LHCN-M2 (cell line): ENCODE data around the gene PDE3A. TPM values are rescaled to one million over a fixed set of nuclear protein-coding genes. Genes with fewer than 3 reads are reported as not detected.

Experiments
- DNase-seq: peaks from one replicate; pipeline ENCODE4 v3.0.0-alpha.2; 2012; ENCODE audit warnings: low read depth
- total RNA-seq: library from RNA; depleted of rRNA; stranded (reverse); fragments of >200 nt; gene quantifications from 2 replicates; pipeline ENCODE4 v1.2.3, GENCODE V29; 2014

The PDE3A gene
- total RNA-seq, 1 experiment from 2014 or later: 0.06 TPM

DNA sequence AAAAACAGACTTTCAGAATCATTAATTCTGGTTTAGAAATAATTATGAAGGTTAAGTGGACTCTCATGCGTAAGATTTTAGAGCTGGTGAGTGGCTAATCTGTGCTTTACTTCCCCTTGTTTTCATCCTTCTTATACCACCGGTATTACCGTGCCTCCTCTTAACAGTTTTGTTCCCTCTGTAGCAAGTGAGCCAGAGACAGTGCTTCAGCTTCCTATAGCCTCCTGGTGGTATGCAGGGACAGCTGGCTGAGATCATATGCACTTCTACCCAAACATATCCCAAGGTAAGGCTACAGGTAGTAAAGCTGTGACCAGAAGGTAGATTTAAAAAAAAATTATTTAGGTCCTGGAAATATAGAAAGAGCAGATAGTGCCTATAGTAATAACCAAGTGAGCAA, 55.2 kb downstream of the PDE3A start:
- no peak for DNase-seq

DNA sequence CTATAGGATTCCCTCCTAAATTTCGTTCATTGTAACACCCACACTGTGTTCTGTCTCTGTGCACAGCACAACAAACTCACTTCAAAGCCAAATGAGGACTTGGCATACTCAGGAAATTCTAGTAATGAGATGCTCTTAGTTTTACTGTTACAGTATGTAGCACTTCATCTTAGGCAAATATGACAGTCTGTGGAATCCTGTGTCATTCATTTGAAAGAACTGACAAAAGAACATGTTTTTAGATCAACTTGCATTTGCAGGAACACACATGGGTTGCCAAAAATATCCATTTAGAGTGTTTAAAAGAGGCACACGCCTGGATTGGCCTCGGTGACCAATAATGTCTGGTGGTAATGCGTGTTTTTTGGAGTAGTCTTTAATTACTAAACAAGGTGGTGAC, 56.5 kb downstream of the PDE3A start:
- DNase-seq: no peak

DNA sequence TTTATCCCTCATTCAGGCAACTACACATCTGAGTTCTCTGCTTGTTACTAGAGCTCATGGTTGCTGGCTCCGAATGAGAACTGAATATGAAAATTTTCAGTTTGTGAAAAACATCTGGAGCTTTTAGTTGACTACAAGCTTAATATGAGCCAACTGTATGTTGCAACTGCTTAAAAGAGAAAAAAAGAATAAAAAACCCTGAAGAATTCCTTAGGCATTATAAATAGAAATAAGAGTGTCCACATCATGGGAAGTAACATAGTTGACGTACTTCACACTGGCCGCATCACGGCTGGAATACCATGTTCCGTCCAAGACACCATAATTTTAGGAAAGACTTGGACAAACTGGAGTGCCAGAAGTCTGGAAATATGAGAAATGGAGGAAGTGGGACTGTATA, 57.9 kb downstream of the PDE3A start:
- no peak for DNase-seq

DNA sequence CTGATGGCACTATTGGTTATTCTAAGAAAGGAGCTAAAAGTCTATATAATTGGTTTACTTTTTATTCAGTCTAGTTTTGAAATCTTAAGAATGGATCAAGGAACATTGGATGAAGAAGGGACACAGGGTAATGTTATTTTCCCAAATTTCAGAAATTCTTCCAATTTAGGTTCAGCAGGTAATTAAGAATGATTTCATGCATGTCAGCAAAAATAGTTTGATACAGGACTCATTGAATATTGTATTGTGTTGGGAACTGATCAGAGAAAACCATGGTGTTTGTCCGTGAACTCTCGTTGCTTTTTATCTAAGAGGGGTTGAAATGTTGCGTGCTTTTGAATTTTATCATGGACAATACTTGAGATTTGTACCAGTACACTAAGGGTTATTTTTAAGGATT, 58.6 kb downstream of the PDE3A start:
- no peak for DNase-seq

DNA sequence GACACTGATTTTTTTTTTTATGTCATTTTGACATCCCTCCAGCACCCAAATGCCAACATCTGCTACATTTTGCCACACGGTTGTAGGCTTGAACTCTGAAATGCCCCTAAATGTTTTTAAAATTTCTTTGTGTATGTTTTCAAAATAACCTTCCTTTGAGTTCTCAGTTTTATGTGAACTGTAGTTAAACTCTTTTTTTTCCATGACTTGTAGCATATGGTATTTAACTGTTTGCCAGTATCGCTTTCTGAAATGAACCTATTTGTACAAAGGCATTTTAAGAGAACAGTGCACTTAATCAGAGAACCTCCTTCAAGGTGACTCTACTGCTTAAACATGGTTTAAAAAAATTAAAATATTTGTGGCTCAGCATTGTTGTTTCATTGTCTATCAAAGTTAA, 61.5 kb downstream of the PDE3A start:
- DNase-seq: no peak

DNA sequence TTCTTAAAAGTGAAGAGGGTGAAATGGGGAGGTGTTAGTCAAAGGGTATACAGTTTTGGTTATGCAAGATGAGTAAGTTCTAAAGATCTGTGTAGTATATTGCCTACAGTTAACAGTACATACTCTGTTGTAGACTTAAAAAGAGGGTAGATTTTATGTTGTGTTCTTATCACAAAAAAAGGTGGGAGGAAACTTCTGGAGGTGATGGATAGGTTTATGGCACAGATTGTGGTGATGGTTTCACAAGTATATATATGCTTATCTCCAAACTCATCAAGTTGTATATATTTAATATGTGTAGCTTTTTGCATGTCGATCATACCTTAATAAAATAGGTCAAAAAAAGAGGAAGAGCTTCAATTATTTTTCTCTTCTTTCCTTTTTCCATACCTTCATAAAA, 64.0 kb downstream of the PDE3A start:
- DNase-seq: no peak

DNA sequence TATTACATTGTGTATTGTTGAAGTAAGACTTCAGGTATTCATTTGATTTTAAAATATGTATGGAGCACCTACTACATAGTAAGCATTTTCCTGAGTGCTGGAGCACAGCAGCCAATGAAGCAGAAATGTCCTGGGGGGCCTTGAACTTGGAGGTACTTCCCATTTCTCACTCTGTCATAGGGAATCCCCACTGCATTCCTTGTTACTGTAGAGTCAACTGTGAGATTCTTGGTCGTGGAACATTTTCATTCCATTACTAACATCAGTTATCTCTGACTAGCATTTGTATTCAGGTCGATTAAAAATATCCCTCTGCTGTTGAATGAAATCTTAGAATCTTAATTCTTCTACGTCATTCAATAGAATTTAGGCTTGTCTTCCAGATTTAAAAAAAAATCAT, 66.7 kb downstream of the PDE3A start:
- DNase-seq: no peak

DNA sequence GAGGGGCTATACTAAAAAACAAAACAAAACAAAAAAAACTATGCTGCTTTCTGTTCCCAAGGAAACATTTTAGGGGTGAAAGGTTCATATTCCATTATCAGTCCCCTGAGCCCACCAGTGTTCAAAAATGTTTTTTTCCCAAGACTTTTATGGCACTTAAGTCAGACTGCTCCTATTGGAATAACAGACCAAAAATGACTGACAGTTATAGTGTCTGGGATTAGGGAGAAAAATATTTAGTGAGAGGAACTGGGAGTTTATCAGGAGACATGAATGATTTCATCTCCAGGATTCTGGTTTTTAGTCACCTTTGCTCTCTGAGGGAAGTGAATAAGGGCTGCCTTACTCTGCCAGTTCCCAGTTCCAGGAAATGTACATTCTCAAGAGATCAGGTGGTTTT, 68.0 kb downstream of the PDE3A start:
- DNase-seq: no peak

DNA sequence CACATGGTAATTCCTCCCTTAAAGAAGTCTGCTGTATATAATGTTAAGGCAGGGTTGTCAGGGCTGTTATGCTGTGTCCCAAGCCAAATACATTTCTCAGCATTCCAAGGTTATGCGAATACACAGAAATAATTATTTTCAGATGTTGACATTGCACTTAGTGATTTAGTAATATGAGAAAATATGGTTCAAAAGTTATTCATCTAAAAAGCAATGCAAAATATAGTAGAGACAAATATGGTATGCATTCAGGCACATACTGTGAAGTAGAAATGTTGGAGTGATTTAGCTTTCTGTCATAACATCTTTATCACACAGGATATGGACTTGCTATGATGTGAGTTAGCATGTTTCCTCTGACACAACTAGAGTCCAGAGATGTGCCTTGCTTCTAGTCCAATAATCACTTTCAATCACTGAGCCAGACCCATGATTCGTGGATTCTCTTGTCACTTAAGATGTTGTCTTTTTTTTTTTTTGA, 70.0 kb downstream of the PDE3A start:
- no peak for DNase-seq

DNA sequence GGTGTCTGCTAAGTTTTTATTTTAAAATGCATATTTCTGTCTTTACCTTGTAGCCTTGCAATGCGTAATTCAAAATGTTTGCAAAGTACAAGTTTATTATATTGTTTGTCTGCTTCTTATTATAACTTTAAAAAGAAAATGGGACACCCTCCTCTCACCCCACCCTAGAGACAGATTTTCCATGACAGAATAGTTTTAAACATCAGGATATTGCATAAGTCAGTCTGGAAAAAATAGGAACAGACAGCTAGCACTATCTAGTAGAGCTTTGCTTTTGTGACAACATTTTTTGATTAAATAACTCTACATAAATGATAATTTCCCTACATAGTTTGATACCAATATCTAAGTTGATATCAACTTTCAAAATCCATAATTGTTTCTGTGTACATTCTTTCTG, 71.3 kb downstream of the PDE3A start:
- DNase-seq: no peak

DNA sequence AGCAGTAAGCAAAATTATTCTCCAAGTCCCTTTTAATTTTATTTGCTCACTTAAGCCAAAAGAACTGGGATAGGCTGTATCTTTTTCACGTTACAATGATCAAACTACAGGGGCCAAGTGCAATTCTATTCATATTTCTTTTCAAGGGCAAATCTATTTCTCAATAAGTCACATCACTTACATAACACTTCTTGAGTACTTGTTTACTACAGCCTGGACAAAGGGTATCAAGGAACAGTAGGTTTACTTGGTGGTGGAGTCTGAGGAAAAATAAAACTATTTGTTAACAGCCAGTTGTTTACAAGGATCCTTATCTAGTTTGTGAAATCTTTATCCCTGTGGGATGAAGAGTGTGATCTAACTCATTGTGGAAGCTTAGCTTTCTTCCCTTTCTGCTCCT, 72.1 kb downstream of the PDE3A start:
- no peak for DNase-seq

DNA sequence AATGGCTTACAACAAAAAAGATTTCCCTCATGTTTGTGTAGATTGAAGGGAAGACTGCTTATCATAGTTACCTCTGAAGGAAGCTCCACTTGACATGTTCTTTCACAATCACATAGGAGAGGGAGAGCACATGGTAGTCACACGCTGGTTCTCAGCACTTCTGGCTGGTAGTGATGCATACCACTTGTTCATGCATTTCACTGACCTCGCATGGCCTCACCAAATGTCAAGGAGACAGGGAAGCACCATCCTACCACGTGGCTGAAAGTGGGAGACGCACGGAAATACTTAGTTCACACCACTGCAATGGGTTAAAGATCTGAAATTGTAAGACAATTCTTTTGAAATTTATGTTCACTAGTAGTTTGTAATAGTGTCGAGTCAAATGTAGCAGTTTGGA, 74.0 kb downstream of the PDE3A start:
- DNase-seq: no peak

DNA sequence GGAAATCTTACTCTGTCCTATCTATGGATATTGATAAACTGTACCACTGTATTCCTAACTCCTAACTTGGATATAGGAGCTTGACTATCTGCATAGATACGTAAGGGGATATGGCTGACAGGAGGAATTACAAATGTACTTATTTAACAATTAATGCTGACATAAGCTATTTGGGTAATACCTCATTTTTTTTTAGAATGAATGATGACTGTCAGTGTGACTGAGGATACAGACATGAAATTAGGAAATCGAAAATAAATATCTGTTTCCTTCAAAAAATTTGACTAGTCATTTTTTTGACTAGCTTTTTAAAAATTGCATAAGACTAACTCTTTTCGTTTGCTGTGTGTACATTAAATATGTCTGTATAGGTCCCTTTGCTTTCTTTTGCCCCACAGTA, 74.9 kb downstream of the PDE3A start:
- no peak for DNase-seq

DNA sequence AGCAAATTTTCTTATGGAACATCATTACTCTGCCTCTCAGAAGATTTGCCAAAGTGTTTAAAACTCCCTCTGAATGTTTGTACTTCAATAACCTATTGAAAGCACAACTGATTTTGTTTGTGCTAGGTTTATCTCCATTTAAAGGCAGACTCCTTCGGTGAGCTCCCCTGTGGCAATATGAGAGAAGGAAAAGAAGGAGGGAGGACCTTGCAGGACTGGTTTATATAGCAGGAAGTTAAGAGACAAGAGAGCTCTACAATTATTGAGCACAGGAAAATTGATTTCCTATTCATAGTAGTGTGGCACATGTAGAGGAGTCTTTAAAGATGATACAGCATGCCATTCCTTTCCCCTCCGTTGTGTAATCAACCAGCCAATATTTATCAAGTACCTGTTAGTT, 75.5 kb downstream of the PDE3A start:
- DNase-seq: no peak

DNA sequence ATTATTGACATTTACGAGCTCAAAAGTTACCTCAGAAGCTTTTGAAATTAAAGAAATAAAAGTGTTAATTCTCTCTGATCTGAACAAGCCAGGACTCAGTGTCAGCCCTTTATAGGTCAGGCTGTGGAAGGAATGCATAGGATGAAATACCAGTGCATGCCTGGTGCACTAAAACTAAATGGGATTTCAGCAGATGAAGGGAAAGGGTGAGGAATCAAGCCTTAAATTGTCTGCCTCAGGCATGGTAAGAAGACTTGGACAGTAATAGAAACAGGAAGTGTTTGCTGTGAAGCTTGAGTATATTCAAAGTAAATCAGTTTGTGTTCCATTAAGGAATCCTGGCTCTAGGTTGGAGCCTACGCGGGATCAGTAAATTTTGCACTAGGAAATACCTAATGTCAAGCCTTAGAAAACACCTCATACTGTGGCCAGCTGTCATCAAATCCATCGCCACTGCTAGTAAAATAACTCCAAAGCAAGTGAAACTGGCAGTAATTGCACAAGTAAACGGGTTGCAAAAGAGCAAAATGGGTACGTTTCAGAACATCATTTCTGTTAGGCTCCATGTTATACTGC, 76.3 kb downstream of the PDE3A start:
- DNase-seq: no peak

DNA sequence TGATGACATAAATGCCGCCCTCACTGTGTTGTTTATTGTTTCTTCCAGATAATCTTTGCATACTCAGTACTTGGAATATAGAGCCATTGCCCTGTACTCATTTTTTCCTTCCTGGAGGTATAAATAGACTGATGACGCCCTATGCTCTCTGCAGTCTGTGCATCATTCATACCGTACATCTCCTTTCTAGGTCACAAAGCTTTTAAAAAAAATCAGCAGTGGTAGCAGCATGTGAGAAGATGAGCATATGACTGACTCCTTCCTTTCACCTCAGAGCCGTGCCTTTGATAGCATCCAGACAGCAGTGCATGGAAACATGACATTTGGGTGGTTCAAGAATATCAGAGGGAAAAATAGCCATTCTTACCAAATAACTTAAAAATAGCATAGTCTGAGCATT, 77.3 kb downstream of the PDE3A start:
- DNase-seq: no peak

DNA sequence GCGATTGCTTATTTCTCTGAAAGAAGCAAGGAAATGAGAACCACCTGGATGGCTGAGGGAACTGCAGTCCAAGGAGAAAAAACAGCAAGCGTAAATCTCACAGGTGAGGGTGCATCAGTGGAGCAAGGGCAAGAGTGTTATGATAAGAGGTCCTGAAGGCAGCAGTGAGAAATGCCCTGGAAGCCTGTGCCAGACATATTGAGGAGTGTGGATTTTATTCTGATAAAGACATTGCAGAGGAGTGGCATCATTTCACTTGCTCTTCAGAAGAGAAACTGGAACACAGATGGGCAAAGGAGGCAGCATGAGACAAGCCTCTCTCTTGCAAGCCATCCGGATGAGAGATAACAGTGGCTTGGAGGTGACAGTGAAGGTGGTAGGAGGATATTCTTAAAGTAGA, 78.5 kb downstream of the PDE3A start:
- DNase-seq: no peak

DNA sequence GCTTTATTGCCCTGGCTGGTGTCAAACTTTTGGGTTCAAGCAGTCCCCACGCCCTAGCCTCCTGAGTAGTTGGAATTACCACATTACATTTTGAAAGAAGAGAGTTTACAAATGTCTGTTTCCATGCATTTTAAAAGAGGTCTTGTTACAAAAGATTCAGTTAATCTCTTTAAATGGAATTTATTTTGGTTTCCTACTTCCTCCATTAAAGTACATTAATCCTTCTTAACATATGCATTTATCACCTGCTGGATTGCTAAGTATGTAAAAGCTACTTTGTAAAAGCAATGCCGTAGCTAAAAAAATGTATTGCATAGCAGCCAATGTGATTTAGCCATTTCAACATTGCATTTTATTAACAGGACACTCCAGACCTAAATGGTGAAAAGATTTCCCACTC, 80.4 kb downstream of the PDE3A start:
- DNase-seq: no peak

DNA sequence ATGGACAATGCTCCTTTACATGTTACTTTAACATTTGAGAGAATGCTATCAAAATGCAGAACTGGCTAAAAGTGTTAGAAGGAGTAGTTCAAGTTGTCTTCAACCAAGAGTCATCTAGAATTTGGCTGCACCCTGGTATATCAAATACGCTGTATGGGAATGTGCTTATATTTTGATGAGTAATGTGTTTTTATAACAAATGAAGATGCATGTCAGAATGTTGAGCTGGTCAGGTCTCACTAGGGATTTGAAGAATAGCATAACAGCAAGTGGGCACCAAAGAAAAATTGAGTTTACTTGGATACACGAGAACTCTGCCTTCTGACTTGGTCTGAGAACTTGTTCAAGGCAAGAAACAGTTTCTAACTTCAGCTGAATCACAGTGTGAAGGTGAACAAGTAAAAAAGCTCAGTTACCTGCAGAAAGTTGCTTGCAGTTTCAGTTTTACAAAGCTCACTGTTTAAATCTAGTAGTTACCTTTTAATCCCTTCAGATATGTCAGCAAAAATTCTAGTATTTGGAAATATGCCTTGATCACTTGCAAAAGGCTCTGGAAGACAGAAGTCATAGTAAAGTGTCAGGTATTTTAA, 82.3 kb downstream of the PDE3A start:
- DNase-seq: peak; percentile 8

DNA sequence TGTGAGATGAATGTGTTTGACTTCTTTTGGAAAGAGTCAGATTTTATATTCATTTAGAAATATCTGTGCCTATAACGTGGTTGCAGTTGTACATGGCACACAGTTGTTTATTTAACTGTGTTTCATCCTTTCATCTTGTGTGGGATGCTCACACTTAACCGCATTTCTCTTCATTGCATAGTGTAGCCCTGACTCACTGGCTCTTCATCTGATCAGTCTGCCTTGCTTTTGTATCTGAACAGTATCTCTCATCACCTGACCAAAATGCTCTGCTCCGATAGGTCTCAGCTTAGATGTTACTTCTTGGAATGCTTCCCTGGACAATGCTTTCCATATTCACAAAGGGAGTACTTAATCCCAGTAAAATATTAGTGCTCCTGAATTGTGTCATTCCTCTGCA, 83.4 kb downstream of the PDE3A start:
- DNase-seq: peak; percentile 49

DNA sequence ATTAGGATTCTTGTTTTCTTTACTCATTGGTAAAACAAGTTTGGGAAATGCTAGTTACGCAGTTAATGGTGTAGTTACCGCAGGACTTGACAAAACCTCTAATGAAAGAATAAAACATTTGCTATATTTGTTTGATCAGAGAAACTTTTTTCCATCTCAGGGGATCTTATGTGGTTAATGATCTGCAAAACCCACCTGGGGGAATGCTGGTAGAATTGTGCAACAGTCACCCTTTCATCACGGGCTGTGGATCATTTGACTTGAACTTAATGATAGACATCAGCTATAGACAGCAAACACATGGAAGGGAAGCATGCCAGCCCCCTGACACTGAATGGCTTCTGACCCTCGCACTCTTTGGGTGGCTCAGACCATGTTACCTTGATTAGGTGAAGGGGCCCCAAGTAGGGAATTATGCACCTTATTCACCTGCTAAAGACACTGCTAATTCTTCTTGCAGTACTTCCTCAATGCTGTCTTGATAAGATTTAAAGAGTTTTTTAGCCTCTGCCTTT, 84.2 kb downstream of the PDE3A start:
- DNase-seq: no peak

DNA sequence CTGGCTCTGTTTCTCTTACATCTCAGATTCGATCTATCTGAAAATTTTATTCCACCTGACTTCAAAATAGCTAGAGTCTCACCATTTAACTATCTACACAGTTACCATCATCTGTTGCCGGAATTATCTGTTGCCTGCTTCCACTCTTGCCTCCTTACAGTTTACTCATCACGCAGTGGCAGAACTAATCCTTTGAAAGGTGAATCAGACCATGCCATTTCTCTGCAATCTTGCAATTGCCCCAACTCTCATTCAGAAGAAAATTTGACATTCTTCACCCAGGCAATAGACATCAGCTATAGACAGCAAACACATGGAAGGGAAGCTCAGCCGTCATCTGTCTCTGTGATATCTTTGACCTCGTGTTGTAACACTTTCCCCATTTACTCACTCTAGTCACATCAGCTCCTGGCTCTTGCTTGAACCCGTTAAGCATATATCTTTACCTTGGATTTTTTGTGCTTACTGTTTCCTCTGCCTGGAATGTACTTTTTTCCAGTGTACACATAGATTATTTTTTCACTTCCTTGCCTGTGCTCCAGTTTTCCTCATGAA, 85.5 kb downstream of the PDE3A start:
- no peak for DNase-seq

DNA sequence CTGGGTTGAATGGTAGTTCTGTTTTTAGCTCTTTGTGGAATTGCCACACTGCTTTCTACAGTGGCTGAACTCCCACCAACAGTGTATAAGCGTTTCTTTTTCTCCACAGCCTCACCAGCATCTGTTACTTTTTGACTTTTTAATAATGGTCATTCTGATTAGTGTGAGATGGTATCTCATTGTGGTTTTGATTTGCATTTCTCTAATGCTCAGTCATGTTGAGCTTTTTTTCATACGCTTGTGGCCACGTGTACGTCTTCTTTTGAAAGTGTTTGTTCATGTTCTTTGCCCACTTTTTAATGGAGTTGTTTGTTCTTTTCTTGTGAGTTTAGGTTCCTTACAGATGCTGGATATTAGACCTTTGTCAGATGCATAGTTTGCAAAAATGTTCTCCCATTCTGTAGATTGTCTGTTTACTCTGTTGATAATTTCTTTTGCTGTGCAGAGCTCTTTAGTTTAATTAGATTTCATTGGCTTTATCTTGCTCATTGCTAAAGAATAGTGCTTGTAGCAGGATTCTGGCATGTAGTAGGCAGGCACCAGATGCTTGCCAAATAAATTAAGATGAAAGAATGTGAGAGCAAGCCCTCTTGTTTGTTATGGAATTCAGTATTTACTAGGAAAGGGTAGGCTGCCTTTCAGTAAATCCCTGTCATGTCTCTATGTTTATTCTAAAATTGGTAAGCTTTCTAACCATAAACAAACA, 86.8 kb downstream of the PDE3A start:
- DNase-seq: no peak
